NOMO-1 treated with DMSO at 0.1 percent for 48 hours (cell line): ENCODE results near the gene KCNK1.
A peak's percentile ranks its signal among the peaks of the same experiment; 100 is the strongest.

Experiments used
- DNase-seq: peaks from one replicate; lab custom pipeline; 2025; ENCODE audit not compliant: unreplicated experiment; lab: John Stamatoyannopoulos, UW

Gene KCNK1

GRCh38 chr1:233613252-233614172 is at the start of gene KCNK1:
Gene KCNK1, plus strand, starts transcription at chr1:233614106. Its CDS starts 66 bp downstream, at chr1:233614172.
- no peak for DNase-seq

- DNase-seq, result no peak
Measured at GRCh38 chr1:233565313-233565712, 48.6 kb upstream of the KCNK1 start.

GRCh38 chr1:233566886-233567285 is 47.0 kb upstream of the KCNK1 start:
- DNase-seq, result no peak

- no peak for DNase-seq
Measured at GRCh38 chr1:233569636-233570035, 44.3 kb upstream of the KCNK1 start.

- DNase-seq, result no peak
Measured at GRCh38 chr1:233570216-233570615, 43.7 kb upstream of the KCNK1 start.

GRCh38 chr1:233570706-233571105 is 43.2 kb upstream of the KCNK1 start:
- no peak for DNase-seq

GRCh38 chr1:233572896-233573295 is 41.0 kb upstream of the KCNK1 start:
- no peak for DNase-seq

- no peak for DNase-seq
Measured at GRCh38 chr1:233575450-233575849, 38.5 kb upstream of the KCNK1 start.

GRCh38 chr1:233582439-233582838 is 31.5 kb upstream of the KCNK1 start:
- DNase-seq, result no peak

GRCh38 chr1:233584376-233584775 is 29.5 kb upstream of the KCNK1 start:
- no peak for DNase-seq

- no peak for DNase-seq
Measured at GRCh38 chr1:233584931-233585330, 29.0 kb upstream of the KCNK1 start.

GRCh38 chr1:233586301-233586700 is 27.6 kb upstream of the KCNK1 start:
- no peak for DNase-seq

GRCh38 chr1:233587196-233587595 is 26.7 kb upstream of the KCNK1 start:
- no peak for DNase-seq

GRCh38 chr1:233587958-233588799 is 25.7 kb upstream of the KCNK1 start:
- DNase-seq, result no peak

GRCh38 chr1:233597489-233597901 is 16.4 kb upstream of the KCNK1 start:
- DNase-seq, result peak; percentile 7

- DNase-seq, result no peak
Measured at GRCh38 chr1:233598891-233599541, 14.9 kb upstream of the KCNK1 start.

GRCh38 chr1:233599542-233600073 is 14.3 kb upstream of the KCNK1 start:
- DNase-seq, result no peak

GRCh38 chr1:233600488-233600887 is 13.4 kb upstream of the KCNK1 start:
- DNase-seq, result no peak

- DNase-seq, result no peak
Measured at GRCh38 chr1:233603478-233603877, 10.4 kb upstream of the KCNK1 start.

- no peak for DNase-seq
Measured at GRCh38 chr1:233605205-233605604, 8.7 kb upstream of the KCNK1 start.

GRCh38 chr1:233606813-233607212 is 7.1 kb upstream of the KCNK1 start:
- DNase-seq, result no peak
